Neuronal stem cell (in vitro differentiated cells): ENCODE measurements around the gene CLCA2.

ENCODE experiments used
- DNase-seq: peaks from one replicate; pipeline ENCODE4 v3.0.0-alpha.2; 2013; ENCODE audit warnings: low spot score
- H2AFZ ChIP-seq: one replicate; pipeline ENCODE4 v1.6.1; 2013; ENCODE audit warnings: mild to moderate bottlenecking, low read length, inconsistent platforms
- H2AK5ac ChIP-seq: 2 replicates; pipeline ENCODE4 v1.6.1; 2013; ENCODE audit warnings: low read depth, mild to moderate bottlenecking, inconsistent platforms, low read length, moderate library complexity, mixed read lengths
- H2BK120ac ChIP-seq: 2 replicates; pipeline ENCODE4 v1.6.1; 2013; ENCODE audit warnings: low read depth, mild to moderate bottlenecking, inconsistent platforms, low read length, moderate library complexity, mixed read lengths
- H2BK12ac ChIP-seq: one replicate; pipeline ENCODE4 v1.6.1; 2013; ENCODE audit warnings: low read length, inconsistent platforms
- H2BK15ac ChIP-seq: 2 replicates; pipeline ENCODE4 v1.6.1; 2013; ENCODE audit warnings: mild to moderate bottlenecking, low read length, inconsistent platforms, mixed read lengths
- H2BK5ac ChIP-seq: one replicate; pipeline ENCODE4 v1.6.1; 2013; ENCODE audit warnings: inconsistent platforms, mild to moderate bottlenecking, low read length, moderate library complexity
- H3K14ac ChIP-seq: one replicate; pipeline ENCODE4 v1.6.1; 2013; ENCODE audit warnings: low read length, inconsistent platforms
- H3K18ac ChIP-seq: 2 replicates; pipeline ENCODE4 v1.6.1; 2013; ENCODE audit warnings: low read length, inconsistent platforms
- H3K23ac ChIP-seq: 2 replicates; pipeline ENCODE4 v1.6.1; 2013; ENCODE audit warnings: low read depth, mild to moderate bottlenecking, mixed read lengths, low read length, inconsistent platforms; ENCODE audit not compliant: poor library complexity
- H3K27ac ChIP-seq: replicated peaks from 3 replicates; pipeline ENCODE4 v1.5.1; 2013; ENCODE audit warnings: low read length, inconsistent platforms
- H3K27me3 ChIP-seq, 3 experiments: 2 replicates each; pipeline ENCODE4 v1.6.1; 2013; ENCODE audit warnings: low read length in 3 of 3, mild to moderate bottlenecking in 2 of 3, inconsistent platforms in 1 of 3, low read depth in 1 of 3, mixed read lengths in 1 of 3, moderate library complexity in 1 of 3; ENCODE audit not compliant: control insufficient read depth in 3 of 3, insufficient read depth in 3 of 3
- H3K36me3 ChIP-seq, 2 donors: replicated peaks in 1 of 2; 2 replicates each; pipeline ENCODE4 v1.6.1; 2013; ENCODE audit warnings: low read length in 2 of 2; ENCODE audit not compliant: control insufficient read depth in 2 of 2, insufficient read depth in 2 of 2
- H3K4ac ChIP-seq: 2 replicates; pipeline ENCODE4 v1.6.1; 2013; ENCODE audit warnings: inconsistent platforms, mild to moderate bottlenecking, low read length, moderate library complexity
- H3K4me1 ChIP-seq, 2 donors: 1 replicate in 1 of 2; 2 replicates in 1 of 2; pipeline ENCODE4 v1.6.1; 2013; ENCODE audit warnings: low read length in 2 of 2, low read depth in 1 of 2; ENCODE audit not compliant: control insufficient read depth in 2 of 2, insufficient read depth in 1 of 2
- H3K4me2 ChIP-seq: one replicate; pipeline ENCODE4 v1.6.1; 2013; ENCODE audit warnings: mild to moderate bottlenecking, low read length, inconsistent platforms; ENCODE audit not compliant: insufficient read depth, poor library complexity, severe bottlenecking
- H3K4me3 ChIP-seq, 2 donors: 2 replicates each; pipeline ENCODE4 v1.5.1; 2013; ENCODE audit warnings: low read length in 2 of 2, mild to moderate bottlenecking in 2 of 2, inconsistent platforms in 1 of 2, moderate library complexity in 1 of 2
- H3K79me1 ChIP-seq: one replicate; pipeline ENCODE4 v1.6.1; 2013; ENCODE audit warnings: low read depth, mild to moderate bottlenecking, inconsistent platforms, low read length, moderate library complexity
- H3K9ac ChIP-seq: one replicate; pipeline ENCODE4 v1.6.1; 2013; ENCODE audit warnings: mild to moderate bottlenecking, low read depth, low read length, inconsistent platforms; ENCODE audit not compliant: poor library complexity
- H3K9me3 ChIP-seq, 2 donors: replicated peaks in 1 of 2; 2 replicates each; pipeline versions ENCODE3 to v1.6.1; 2013; ENCODE audit warnings: low read length in 2 of 2, mild to moderate bottlenecking in 2 of 2, inconsistent platforms in 1 of 2, low read depth in 1 of 2, mixed read lengths in 1 of 2, moderate library complexity in 1 of 2; ENCODE audit not compliant: control insufficient read depth in 2 of 2, insufficient read depth in 1 of 2
- H4K8ac ChIP-seq: one replicate; pipeline ENCODE4 v1.6.1; 2013; ENCODE audit warnings: low read depth, mild to moderate bottlenecking, inconsistent platforms, low read length, moderate library complexity
- H4K91ac ChIP-seq: one replicate; pipeline ENCODE4 v1.6.1; 2013; ENCODE audit warnings: low read length, low read depth, mild to moderate bottlenecking, inconsistent platforms; ENCODE audit not compliant: poor library complexity
- WGBS, 2 donors: extraction: QIAGEN DNeasy Blood & Tissue Kit; methylation state at CpG; one replicate each; pipeline ENCODE4 v1.1.7; 2013; ENCODE audit warnings: missing lambda C conversion rate in 2 of 2, mixed read lengths in 1 of 2; ENCODE audit not compliant: insufficient read length in 2 of 2, insufficient replicate concordance in 1 of 2; ENCODE audit errors: extremely low coverage in 2 of 2; 5-methylcytosine and 5-hydroxymethylcytosine counted together

CLCA2 gene

DNA sequence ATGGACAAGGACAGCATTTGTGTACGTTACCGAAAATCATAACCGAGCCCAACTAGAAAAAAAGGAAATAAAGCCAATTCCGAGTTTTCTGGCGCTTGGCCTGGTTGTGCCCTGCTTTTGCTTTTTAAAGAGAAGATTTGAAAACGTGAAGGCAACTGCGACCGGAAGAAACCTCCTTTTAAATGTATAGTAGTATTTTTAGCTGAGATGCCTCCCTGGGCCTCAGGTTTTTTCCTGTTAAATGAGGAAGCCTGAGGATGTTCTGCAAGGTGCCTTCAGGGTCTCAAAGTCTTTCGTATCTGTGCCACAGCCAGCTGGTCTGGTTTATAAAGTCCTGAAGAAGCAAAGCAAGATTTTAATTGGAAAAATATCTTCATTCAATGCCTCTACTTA lies 27.5 kb upstream of the CLCA2 start:
- peak overlapping the region; percentile 69 to 93 for H3K4me3 ChIP-seq
- H3K23ac ChIP-seq, result no peak overlapping the region
- H4K8ac ChIP-seq, result no peak overlapping the region
- H2BK120ac ChIP-seq, result no peak overlapping the region
- H3K79me1 ChIP-seq, result peaks cover 3% of the 10 kb centered on the region
- no peak overlapping the region for H3K14ac ChIP-seq
- no peak overlapping the region for H2AK5ac ChIP-seq
- peak overlapping the region; percentile 58 for H3K4me2 ChIP-seq
- no peak overlapping the region for H3K27ac ChIP-seq
- no peak overlapping the region for H3K4ac ChIP-seq
- no peaks in the 10 kb centered on the region for H3K36me3 ChIP-seq
- no peak overlapping the region for H4K91ac ChIP-seq
- H2BK5ac ChIP-seq, result no peak overlapping the region
- WGBS, 2 donors, result no CpG with 5 or more reads among the region's 9 CpGs
- no peaks in the 10 kb centered on the region for H3K9me3 ChIP-seq
- peak overlapping the region; percentile 99 for H2AFZ ChIP-seq
- H2BK15ac ChIP-seq, result no peak overlapping the region
- no peak overlapping the region for H3K18ac ChIP-seq
- no peaks in the 10 kb centered on the region for H3K27me3 ChIP-seq
- H3K4me1 ChIP-seq, result peaks cover 3% of the 10 kb centered on the region in 2 donors
- H2BK12ac ChIP-seq, result no peak overlapping the region
- H3K9ac ChIP-seq, result no peak overlapping the region
- DNase-seq, result no peak

DNA sequence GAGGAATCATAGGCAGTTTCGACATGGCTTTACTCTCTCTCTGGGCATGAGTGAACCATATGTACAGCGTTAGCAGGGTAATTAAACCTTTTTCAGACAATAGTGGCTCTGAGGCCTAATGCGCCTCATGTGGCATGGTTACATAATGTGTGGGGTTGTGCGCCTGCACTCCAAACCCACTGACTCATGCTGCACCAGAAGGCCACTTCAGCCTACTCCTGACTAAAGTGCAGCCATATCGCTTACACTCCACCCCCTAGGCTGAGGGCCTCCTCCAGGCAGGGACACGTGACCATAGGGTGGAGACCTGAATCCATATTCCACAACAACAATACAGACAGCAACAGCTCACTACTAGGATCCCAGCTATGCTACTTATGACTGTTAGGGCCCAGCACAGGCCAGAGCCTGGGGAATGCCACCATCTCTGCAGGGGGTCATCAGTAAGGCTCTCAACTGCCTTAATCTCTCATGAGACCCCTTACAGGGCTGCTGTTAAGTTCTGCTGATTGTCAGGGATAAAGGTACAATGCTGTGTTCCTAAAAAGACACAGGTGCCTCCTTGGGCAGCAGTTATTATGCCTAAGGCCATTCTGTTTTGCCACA lies 14.5 kb upstream of the CLCA2 start:
- DNase-seq, result no peak
- no CpG with 5 or more reads among the region's 6 CpGs for WGBS, 2 donors

DNA sequence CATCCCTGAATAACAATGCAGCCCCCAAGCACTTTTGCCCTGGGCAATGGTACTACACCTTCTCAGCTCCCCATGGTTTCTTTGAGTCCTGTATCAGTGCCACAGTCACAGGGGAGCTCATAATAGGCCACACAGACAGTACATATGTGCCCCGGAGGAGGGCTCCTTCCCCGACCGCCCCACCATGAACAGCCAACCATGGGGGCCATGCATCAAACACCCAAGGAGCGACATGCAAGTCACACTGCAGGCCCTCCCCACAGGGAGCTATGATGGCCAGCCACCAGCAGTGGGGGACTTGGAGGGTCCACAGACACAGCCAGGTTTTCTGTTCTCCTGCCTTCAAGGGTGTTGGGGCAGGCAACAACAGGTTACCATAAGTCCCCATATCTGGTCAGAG lies 13.1 kb upstream of the CLCA2 start:
- Histone ChIP-seq H3K18ac (no peak overlapping the region), H3K9me3 (no peaks in the 10 kb centered on the region), H3K4ac (no peak overlapping the region), H3K4me1 (peaks cover 0 to 3% of the 10 kb centered on the region in 2 donors), H3K27ac (no peak overlapping the region), H3K14ac (no peak overlapping the region), H2BK120ac (no peak overlapping the region), H2BK5ac (peak overlapping the region; percentile 39), H2BK12ac (no peak overlapping the region), H2AFZ (no peak overlapping the region), H3K79me1 (no peaks in the 10 kb centered on the region), H2BK15ac (no peak overlapping the region), H3K27me3 (no peaks in the 10 kb centered on the region), H4K8ac (no peak overlapping the region), H3K36me3 (no peaks in the 10 kb centered on the region), H3K9ac (no peak overlapping the region), H3K23ac (no peak overlapping the region), H3K4me3 (no peak overlapping the region), H2AK5ac (no peak overlapping the region), H4K91ac (no peak overlapping the region), H3K4me2 (no peak overlapping the region)
- no CpG with 5 or more reads among the region's 4 CpGs for WGBS, 2 donors
- no peak for DNase-seq

More for the DNA sequence above, 14.5 kb upstream of the CLCA2 start:
- no peak overlapping the region for H3K23ac ChIP-seq
- peak overlapping the region; percentile 20 for H2AFZ ChIP-seq
- no peak overlapping the region for H3K27ac ChIP-seq
- H3K36me3 ChIP-seq, result no peaks in the 10 kb centered on the region
- no peak overlapping the region for H2AK5ac ChIP-seq
- H3K27me3 ChIP-seq, result no peaks in the 10 kb centered on the region
- H3K9me3 ChIP-seq, result no peaks in the 10 kb centered on the region
- no peak overlapping the region for H2BK5ac ChIP-seq
- H3K4ac ChIP-seq, result no peak overlapping the region
- peaks cover 0 to 3% of the 10 kb centered on the region in 2 donors for H3K4me1 ChIP-seq
- no peak overlapping the region for H2BK120ac ChIP-seq
- peak overlapping the region in 1 of 2 donors; percentile 65 for H3K4me3 ChIP-seq
- no peak overlapping the region for H3K18ac ChIP-seq
- no peak overlapping the region for H3K4me2 ChIP-seq
- H4K8ac ChIP-seq, result no peak overlapping the region
- H3K14ac ChIP-seq, result no peak overlapping the region
- H2BK15ac ChIP-seq, result no peak overlapping the region
- no peak overlapping the region for H4K91ac ChIP-seq
- no peaks in the 10 kb centered on the region for H3K79me1 ChIP-seq
- no peak overlapping the region for H3K9ac ChIP-seq
- H2BK12ac ChIP-seq, result no peak overlapping the region

DNA sequence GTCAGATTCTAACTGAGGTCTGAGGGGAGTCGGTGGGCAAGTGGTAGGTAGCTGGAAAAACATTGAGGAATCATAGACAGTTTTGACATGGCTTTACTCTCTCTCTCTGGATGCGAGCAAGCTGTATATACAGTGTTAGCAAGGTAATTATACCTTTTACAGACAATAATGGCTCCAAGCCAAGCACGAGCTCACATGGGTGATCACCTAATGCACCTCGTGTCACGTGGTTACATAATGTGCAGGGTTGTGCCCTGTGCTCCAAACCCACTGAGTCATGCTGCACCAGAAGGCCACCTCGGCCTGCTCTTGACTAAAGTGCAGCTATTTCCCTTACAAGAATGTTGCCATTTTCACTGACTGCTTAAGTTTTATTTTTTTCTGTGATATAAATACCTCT lies 7.6 kb upstream of the CLCA2 start:
- Histone ChIP-seq H3K4me1 (no peaks in the 10 kb centered on the region), H2AFZ (no peak overlapping the region), H2BK15ac (no peak overlapping the region), H2AK5ac (no peak overlapping the region), H3K18ac (no peak overlapping the region), H3K9me3 (no peaks in the 10 kb centered on the region), H3K27ac (no peak overlapping the region), H3K23ac (no peak overlapping the region), H3K4me2 (no peak overlapping the region), H4K8ac (no peak overlapping the region), H3K27me3 (no peaks in the 10 kb centered on the region), H3K79me1 (no peaks in the 10 kb centered on the region), H3K9ac (no peak overlapping the region), H3K14ac (no peak overlapping the region), H4K91ac (no peak overlapping the region), H3K4ac (no peak overlapping the region), H2BK120ac (no peak overlapping the region), H3K36me3 (no peaks in the 10 kb centered on the region), H2BK12ac (no peak overlapping the region), H3K4me3 (no peak overlapping the region), H2BK5ac (no peak overlapping the region)
- no peak for DNase-seq
- no CpG with 5 or more reads among the region's 6 CpGs for WGBS, 2 donors
